GM15510 (cell line): Measurements from ENCODE around the gene ZNF71.

Experiments used
- POLR2A ChIP-seq: IDR thresholded peaks from 3 replicates; pipeline ENCODE4 v1.6.1; 2011; ENCODE audit warnings: borderline replicate concordance; ENCODE audit not compliant: insufficient read length; ENCODE audit errors: extremely low read depth

ZNF71 gene

GRCh38 chr19:56663931-56664500, 68.9 kb downstream of the ZNF71 start:
- no peak for TF ChIP-seq POLR2A

- no peak for TF ChIP-seq POLR2A
Observed at GRCh38 chr19:56664511-56664910, 69.4 kb downstream of the ZNF71 start.

DNA sequence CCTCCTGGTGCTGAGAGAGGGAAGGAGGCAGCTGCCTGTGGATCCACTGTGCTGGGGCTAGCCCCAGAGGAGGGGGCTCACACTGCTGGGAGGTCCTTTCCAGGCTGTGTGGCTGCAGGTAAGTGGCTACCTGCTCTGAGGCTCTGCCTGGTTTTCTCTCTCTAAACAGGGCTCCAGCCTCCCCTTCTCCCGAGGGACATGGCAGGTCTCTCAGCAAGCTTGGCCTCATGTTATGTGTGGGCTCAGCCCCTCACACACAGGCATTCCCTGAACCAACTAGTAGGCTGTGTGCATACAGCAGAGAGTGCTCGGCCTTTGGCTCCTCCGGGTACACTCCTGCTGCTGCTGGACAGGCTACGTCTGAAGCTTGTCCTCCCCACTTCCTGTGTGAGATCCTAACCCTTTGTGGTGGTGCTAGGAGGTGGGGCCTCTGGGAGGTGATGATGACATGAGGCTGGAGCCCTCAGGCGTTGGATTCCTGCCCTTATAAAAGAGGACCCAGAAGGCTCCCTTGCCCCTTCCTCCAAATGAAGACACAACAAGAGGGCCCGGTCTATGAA, 72.3 kb downstream of the ZNF71 start:
- no peak for TF ChIP-seq POLR2A

GRCh38 chr19:56668676-56669075, 73.6 kb downstream of the ZNF71 start:
- no peak for TF ChIP-seq POLR2A

- no peak for TF ChIP-seq POLR2A
Observed at GRCh38 chr19:56670401-56670960, 75.4 kb downstream of the ZNF71 start.

GRCh38 chr19:56670961-56671612, 76.0 kb downstream of the ZNF71 start:
- TF ChIP-seq POLR2A: no peak

DNA sequence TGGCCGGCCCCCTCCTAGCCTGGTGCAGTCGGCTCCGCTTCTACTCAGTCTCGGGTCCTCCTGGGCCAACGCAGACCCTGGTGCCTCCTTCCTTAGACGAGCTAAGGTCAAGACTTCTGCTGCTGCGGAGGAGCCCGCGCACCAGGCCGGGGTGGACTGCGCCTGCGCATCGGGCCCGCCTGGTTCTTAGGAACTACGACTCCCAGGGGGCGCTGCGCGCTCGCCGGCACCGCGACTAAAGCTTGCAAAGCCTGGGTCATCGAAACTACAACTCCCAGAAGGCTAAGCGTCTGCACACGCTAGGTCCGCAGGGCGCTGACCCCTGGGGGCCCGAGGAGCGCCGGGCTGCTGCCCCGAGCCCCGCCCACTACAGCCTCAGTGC, 76.5 kb downstream of the ZNF71 start, which contains the start of gene ZNF835:
ZNF835 (minus strand) TSS at position 145 of the 382 bp plus-strand sequence. CDS start 6,559 bp downstream, outside the sequence.
- TF ChIP-seq POLR2A: no peak
